22Rv1 (cell line): ENCODE measurements around the gene CAMKK2.

Source experiments
- H3K27ac ChIP-seq: fragments of 450-650 bp; 2 replicates; pipeline ENCODE4 v1.5.1; 2017
- CTCF ChIP-seq: fragments of 450-650 bp; IDR thresholded peaks from 2 replicates; pipeline ENCODE4 v1.5.1; 2017; ENCODE audit warnings: mild to moderate bottlenecking
- ZFX ChIP-seq: fragments of 450-650 bp; IDR thresholded peaks from 2 replicates; pipeline ENCODE4 v1.6.1; 2017; ENCODE audit warnings: antibody characterized with exemption, borderline replicate concordance

The CAMKK2 gene

GRCh38 chr12:121217063-121217462 lies 79.4 kb downstream of the CAMKK2 start:
- peak overlapping the region; percentile 41 for H3K27ac ChIP-seq
- TF ChIP-seq ZFX (no peak), CTCF (no peak)

GRCh38 chr12:121216102-121216501 lies 80.4 kb downstream of the CAMKK2 start:
- H3K27ac ChIP-seq: peak overlapping the region; percentile 41; the same call in 1 of the 2 replicates
- no peak for TF ChIP-seq ZFX
- TF ChIP-seq CTCF: no peak

- TF ChIP-seq CTCF: no peak
- no peak for TF ChIP-seq ZFX
- peak overlapping the region; percentile 74 for H3K27ac ChIP-seq
Observed at GRCh38 chr12:121214855-121215745, 81.4 kb downstream of the CAMKK2 start.

- TF ChIP-seq ZFX (no peak), CTCF (no peak)
- peak overlapping the region; percentile 74 for H3K27ac ChIP-seq
Observed at GRCh38 chr12:121214166-121214777, 82.2 kb downstream of the CAMKK2 start.

GRCh38 chr12:121212875-121213274 lies 83.6 kb downstream of the CAMKK2 start:
- 0 out of 2 replicates have a peak overlapping the region, but pooled peaks have one; percentile 74 for H3K27ac ChIP-seq
- TF ChIP-seq CTCF: no peak
- TF ChIP-seq ZFX: no peak

GRCh38 chr12:121209624-121210572 lies 86.6 kb downstream of the CAMKK2 start, which contains the start of gene P2RX4:
TSS of gene P2RX4 (plus strand) at chr12:121210129. CDS start at chr12:121210165, 36 bp downstream.
- TF ChIP-seq ZFX (no peak), CTCF (peak; percentile 77)
- peak within 1 kb of the TSS; percentile 84 for H3K27ac ChIP-seq
